Measurements from ENCODE around the gene ARPP21.

The ARPP21 gene

GRCh38 chr3:35737934-35738706 lies 98.8 kb downstream of the ARPP21 start:
- no peak for DNase-seq (ENCODE audit: low read depth)

- no peak for DNase-seq (ENCODE audit: low read depth)
These were observed 100.0 kb downstream of the ARPP21 start for GRCh38 chr3:35739181-35739809.

- no peak for DNase-seq (ENCODE audit: low read depth)
These were observed 100.7 kb downstream of the ARPP21 start for GRCh38 chr3:35739964-35740527.

- DNase-seq (ENCODE audit: low read depth): no peak
These were observed 103.9 kb downstream of the ARPP21 start for GRCh38 chr3:35743218-35743617.

- no peak for DNase-seq (ENCODE audit: low read depth)
These were observed 105.1 kb downstream of the ARPP21 start for GRCh38 chr3:35744419-35744818.

GRCh38 chr3:35745351-35745750 lies 106.0 kb downstream of the ARPP21 start:
- no peak for DNase-seq (ENCODE audit: low read depth)

- DNase-seq (ENCODE audit: low read depth): no peak
These were observed 106.6 kb downstream of the ARPP21 start for GRCh38 chr3:35745802-35746484.

GRCh38 chr3:35746492-35746891 lies 107.2 kb downstream of the ARPP21 start:
- DNase-seq (ENCODE audit: low read depth): no peak

GRCh38 chr3:35748144-35748543 lies 108.8 kb downstream of the ARPP21 start:
- DNase-seq (ENCODE audit: low read depth): no peak

- no peak for DNase-seq (ENCODE audit: low read depth)
These were observed 111.9 kb downstream of the ARPP21 start for GRCh38 chr3:35751207-35751606.

- DNase-seq (ENCODE audit: low read depth): no peak
These were observed 118.8 kb downstream of the ARPP21 start for GRCh38 chr3:35757991-35758757.

- DNase-seq (ENCODE audit: low read depth): no peak
These were observed 120.8 kb downstream of the ARPP21 start for GRCh38 chr3:35760146-35760545.

GRCh38 chr3:35761311-35761710 lies 122.0 kb downstream of the ARPP21 start:
- no peak for DNase-seq (ENCODE audit: low read depth)

GRCh38 chr3:35772381-35773015 lies 133.2 kb downstream of the ARPP21 start:
- no peak for DNase-seq (ENCODE audit: low read depth)

GRCh38 chr3:35773417-35773816 lies 134.1 kb downstream of the ARPP21 start:
- DNase-seq (ENCODE audit: low read depth): no peak

GRCh38 chr3:35776346-35776745 lies 137.0 kb downstream of the ARPP21 start:
- no peak for DNase-seq (ENCODE audit: low read depth)

GRCh38 chr3:35777065-35777464 lies 137.7 kb downstream of the ARPP21 start:
- DNase-seq (ENCODE audit: low read depth): no peak

GRCh38 chr3:35777563-35778554 lies 138.5 kb downstream of the ARPP21 start:
- no peak for DNase-seq (ENCODE audit: low read depth)

- DNase-seq (ENCODE audit: low read depth): no peak
These were observed 140.3 kb downstream of the ARPP21 start for GRCh38 chr3:35779611-35780010.

GRCh38 chr3:35780800-35781199 lies 141.5 kb downstream of the ARPP21 start:
- no peak for DNase-seq (ENCODE audit: low read depth)
